HG03108 (cell line): ENCODE results near the gene PGBD5.

Source experiments
- ATAC-seq: cut with Tn5 transposase; IDR thresholded peaks from one replicate; pipeline ENCODE4 v1.9.1; 2021; ENCODE audit warnings: moderate library complexity; ENCODE audit not compliant: unreplicated experiment

Gene PGBD5

DNA sequence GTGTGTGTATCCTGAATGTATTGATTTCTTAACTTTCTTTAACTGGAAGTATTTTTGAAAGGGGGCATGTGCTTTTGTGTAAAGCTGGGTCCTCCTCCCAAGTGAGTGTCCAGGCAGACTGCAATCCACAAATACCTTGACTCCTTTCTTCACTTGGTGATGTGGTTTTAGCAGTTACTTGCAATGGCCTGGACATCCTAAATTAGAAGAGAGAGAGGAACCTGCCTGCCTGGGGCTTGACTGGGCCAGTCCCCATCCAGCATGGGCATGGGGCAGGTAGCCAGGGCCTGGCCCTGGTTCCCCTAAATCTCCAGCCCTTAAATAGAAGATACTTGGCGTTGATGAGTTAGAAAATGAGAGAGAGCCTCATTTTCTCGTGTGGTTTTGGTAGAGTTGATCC lies 159.7 kb downstream of the PGBD5 start:
- ATAC-seq, result no peak

DNA sequence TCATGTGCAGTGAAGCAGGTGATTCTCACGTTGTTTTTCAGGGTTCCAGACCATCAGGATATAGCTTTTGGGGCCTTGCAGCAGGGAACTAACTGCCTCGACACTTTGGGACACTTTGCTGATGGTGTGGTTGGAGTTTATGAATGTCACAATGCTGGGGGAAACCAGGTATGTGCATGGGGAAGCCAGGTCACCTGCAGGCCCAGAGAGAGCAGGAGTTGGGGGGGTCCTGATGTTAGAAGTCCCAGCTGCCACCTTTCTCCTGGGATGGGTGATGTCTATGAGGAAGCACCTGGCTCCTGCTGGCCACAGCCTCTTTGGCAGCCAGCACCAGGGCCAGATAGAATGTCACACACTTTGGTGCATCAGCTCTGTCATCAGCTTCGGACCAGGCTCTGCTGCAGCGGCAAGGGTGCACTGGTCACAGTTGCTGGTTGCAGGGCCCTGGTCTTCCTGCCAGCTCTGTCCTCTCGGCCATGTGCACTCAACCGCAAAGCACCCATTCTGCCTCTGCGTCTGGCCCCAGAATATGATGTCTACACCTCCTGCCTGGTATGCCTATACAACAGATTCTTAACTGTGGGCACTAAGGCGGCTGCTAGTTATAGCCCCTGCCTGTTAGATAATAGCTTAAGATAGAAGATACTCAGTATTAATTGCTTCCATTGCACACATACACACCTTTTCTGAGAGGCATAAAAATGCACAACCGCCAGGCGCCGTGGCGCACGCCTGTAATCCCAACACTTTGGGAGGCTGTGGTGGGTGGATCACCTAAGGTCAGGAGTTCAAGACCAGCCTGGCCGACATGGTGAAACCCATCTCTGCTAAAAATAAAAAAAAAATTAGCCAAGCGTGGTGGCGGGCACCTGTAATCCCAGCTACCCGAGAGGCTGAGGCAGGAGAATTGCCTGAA lies 160.7 kb downstream of the PGBD5 start:
- ATAC-seq, result no peak
